KBM-7 (cell line): ENCODE data around the gene LTA4H.
"Not testable (repeated sequence)": the region's sequence is repeated elsewhere in the genome, so short reads cannot be mapped to it uniquely, and the experiment has no call there.

Experiments
- DNase-seq: peaks from one replicate; pipeline ENCODE4 v3.0.0-alpha.2; 2015
- in situ Hi-C: fragments of 300-500 bp; cut with MboI; formaldehyde crosslinking; loops from 2 replicates; pipeline ENCODE4 v1.14.3; 2020; ENCODE audit warnings: low sequenced_read_pairs, low pct_unique_long_range_greater_than_20kb, mixed read lengths

Gene LTA4H

GRCh38 chr12:96035283-96036236 lies at the start of gene LTA4H:
TSS of gene LTA4H (minus strand) at chr12:96035587. CDS start at chr12:96035519, 68 bp downstream.
- in situ Hi-C loops, result no loop called here
- DNase-seq, result peak; percentile 99

GRCh38 chr12:96084624-96085023 lies 49.2 kb upstream of the LTA4H start:
- no peak for DNase-seq
- in situ Hi-C loops, result no loop called here

DNA sequence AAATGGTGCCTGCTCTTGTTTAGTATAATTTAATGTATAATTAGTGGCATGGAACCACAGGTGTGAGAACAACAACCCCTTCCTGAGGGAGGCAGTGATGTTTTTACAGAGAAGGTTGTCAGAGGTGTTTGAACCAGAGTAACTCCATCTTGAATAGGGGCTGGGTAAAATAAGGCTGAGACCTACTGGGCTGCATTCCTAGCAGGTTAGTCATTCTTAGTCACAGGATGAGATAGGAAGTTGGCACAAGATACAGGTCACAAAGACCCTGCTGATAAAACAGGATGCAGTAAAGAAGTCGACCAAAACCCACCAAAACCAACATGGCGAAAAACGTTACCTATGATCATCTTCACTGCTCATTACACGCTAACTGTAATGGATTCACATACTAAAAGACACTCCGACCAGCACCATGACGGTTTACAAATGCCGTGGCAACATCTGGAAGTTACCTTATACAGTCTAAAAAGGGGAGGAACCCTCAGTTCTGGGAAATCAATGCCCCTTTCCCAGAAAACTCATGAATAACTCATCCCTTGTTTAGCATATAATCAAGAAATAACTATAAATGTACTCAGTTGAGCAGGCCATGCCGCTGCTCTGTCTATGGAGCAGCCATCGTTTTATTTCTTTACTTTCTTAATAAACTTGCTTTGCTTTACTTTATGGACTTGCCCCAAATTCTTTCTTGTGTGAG lies 47.8 kb upstream of the LTA4H start:
- in situ Hi-C loops, result no loop called here
- no peak for DNase-seq

DNA sequence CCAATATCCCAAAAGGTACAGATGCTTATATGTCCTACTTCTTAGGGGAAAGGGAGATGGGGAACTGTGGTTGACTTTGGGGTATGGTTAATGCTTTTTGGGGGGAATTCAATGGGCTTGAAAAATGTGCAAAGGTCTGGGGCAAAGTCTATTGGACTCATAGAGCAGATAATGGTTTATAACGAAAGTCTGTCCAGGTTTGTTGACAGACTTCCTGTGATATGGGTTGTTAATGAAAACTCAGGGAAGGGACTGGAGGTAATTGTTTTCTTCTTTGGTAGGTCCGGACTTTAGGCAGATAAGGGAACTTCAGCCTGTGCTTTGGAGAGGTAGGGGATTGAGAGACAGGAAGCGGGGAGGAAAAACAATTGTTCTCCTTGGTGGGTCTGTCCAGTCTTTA lies 46.2 kb upstream of the LTA4H start:
- in situ Hi-C loops, result no loop called here

DNA sequence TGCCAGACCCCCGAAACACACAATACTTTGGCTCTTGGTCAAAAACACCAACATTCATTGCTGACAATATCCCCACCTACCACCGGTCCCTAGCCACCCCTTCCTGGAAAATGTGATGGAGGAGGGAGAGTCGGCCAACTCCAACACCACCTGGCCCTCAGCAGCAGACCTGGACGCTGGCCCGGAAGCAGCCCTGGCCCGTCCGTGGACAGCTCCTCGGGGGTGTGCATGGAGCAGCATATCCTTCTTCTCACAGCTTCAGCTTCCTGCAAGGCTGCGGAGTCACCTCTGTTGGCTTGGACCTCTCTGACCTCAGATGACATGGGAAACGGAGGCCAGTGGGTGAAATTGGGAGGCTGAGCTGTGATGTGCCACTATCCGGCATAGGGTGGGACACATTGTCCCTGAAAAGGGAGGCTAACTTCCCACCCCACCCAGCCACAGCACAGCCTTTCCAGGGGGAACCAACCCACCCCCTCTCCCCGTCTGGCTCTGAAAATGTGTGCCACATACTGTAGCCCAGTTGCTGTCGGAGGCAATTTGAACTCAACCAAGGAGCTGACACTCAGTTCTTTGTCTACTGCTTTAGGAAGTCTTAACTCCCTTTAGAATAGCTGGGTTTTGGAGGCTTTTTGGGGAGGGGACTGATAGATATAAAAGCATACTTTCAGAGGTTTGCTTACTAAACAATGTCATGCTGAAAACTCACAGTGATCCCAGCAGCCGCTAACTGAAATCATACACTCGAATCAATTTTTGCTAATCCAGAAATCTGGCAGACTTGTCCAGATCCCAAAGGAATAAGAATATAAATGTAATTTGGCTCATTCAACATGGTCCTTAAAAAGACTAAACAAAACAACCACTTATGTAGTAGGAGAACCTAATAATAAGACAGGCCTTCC lies 43.1 kb upstream of the LTA4H start:
- in situ Hi-C loops, result no loop called here
- no peak for DNase-seq

More for the DNA sequence above, 46.2 kb upstream of the LTA4H start:
- DNase-seq, result no peak

- in situ Hi-C loops, result no loop called here
Measured at GRCh38 chr12:96077081-96077480, 41.7 kb upstream of the LTA4H start.

GRCh38 chr12:96075560-96075959 lies 40.2 kb upstream of the LTA4H start:
- in situ Hi-C loops, result no loop called here
- no peak for DNase-seq

More at GRCh38 chr12:96077081-96077480, 41.7 kb upstream of the LTA4H start:
- DNase-seq, result no peak

DNA sequence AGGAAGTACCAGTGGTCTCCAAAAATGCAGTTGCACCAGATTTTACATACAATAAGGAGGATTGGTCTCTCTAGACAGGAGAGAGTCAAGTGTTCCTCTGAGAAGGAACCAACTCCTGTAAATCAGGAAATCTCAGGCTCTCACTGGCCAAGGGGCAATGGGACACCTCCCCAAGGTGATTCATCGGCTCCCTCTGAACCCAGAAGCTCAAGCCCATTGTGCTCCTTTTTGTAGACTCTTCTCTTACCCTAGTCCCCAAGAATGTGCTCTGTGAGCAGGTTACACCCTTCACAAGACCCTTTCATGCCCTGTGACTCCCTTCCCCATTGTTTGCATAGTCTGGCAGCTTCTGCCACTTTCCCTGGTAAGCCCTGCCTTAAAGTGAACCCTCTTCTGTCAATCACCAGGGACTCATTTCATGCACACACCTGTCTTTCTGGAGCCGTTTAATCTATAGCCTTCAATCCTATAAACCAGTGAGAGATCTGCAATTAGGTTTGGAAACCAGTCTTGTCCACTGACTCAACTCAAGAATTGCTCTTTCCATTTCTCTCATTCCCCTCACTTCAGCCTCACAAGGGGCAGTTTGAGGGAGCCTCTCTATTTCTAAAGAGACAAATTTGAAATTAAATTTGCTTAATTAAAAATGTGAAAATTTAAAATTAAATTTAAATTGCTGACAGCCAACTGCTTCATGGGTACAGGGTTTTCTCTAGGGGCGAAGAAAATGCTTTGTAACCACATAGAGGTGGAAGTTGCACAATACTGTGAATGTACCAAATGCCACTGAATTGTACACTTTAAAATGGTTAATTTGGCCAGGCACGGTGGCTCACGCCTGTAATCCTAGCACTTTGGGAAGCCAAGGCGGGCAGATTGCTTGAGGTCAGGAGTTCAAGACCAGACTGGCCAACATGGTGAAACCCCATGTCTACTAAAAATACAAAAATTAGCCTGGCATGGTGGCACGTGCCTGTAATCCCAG lies 38.3 kb upstream of the LTA4H start:
- DNase-seq, result no peak
- in situ Hi-C loops, result loop anchor here (25.0 kb wide), 2 partner anchors 139 to 314 kb away; no protein-coding TSS in a partner anchor

GRCh38 chr12:96070670-96071279 lies 35.4 kb upstream of the LTA4H start:
- DNase-seq, result peak; percentile 35
- in situ Hi-C loops, result loop anchor here (25.0 kb wide), 2 partner anchors 142 to 317 kb away; no protein-coding TSS in a partner anchor

- in situ Hi-C loops, result loop anchor here (25.0 kb wide), 2 partner anchors 143 to 318 kb away; no protein-coding TSS in a partner anchor
- DNase-seq, result no peak
Measured at GRCh38 chr12:96069511-96070231, 34.3 kb upstream of the LTA4H start.

GRCh38 chr12:96068636-96069035 lies 33.2 kb upstream of the LTA4H start:
- in situ Hi-C loops, result loop anchor here (25.0 kb wide), 2 partner anchors 144 to 319 kb away; no protein-coding TSS in a partner anchor

DNA sequence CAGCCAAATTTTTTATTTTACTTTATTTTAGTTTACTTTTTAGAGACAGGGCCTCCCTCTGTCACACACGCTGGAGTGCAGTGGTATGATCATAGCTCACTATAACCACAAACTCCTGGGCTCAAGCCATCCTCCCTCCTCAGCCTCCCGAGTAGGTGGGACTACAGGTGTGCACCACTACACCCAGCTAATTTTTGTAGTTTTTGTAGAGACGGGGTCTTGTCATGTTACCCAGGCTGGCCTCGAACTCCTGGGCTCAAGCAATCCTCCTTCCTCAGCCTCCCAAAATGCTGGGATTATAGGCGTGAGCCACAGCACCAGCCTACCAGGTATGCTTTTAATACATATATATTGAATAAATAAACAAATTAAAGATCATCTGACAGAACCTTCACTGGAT lies 32.7 kb upstream of the LTA4H start:
- in situ Hi-C loops, result loop anchor here (25.0 kb wide), 2 partner anchors 144 to 319 kb away; no protein-coding TSS in a partner anchor
- DNase-seq, result no peak

More at GRCh38 chr12:96068636-96069035, 33.2 kb upstream of the LTA4H start:
- DNase-seq, result no peak

DNA sequence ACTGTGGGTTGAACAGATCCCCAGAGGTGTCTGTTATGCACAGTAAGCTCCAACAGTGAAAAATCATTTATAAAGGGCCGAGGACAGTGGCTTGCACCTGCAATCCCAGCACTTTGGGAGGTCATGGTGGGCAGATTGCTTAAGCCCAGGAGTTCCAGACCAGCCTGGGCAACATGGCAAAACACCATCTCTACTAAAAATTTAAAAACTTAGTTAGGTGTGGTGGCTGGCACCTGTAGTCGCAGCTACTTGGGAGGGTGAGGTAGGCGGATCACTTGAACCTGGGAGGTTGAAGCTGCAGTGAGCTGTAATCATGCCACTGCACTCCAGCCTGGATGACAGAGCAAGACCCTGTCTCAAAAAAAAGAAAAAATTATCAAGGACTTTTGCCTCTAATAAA lies 30.4 kb upstream of the LTA4H start:
- not testable (repeated sequence) for DNase-seq
- in situ Hi-C loops, result loop anchor here (25.0 kb wide), 2 partner anchors 147 to 322 kb away; no protein-coding TSS in a partner anchor

- in situ Hi-C loops, result loop anchor here (25.0 kb wide), 2 partner anchors 147 to 322 kb away; no protein-coding TSS in a partner anchor
Measured at GRCh38 chr12:96064966-96065365, 29.6 kb upstream of the LTA4H start.

GRCh38 chr12:96064271-96064670 lies 28.9 kb upstream of the LTA4H start:
- in situ Hi-C loops, result loop anchor here (25.0 kb wide), 2 partner anchors 148 to 323 kb away; no protein-coding TSS in a partner anchor
- peak; percentile 54 for DNase-seq

More at GRCh38 chr12:96064966-96065365, 29.6 kb upstream of the LTA4H start:
- DNase-seq, result no peak

DNA sequence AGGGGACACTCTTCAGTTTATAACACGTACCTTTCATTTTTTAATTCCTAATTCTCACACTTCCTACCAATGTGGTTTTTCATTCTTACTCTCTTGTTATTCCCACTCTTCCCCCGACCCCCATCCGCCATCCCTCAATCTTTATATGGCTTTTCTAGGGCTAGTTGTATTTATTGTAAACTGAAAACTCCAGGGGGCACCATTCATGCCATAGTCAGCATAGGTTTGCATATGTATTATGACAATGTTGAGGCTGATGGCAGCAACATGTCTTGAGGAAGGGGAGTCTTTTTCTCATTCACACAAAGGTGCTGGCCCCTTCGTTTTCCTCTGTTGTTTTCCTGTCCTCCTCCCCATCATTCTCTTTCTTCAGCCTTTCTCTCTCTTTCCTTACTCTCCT lies 27.7 kb upstream of the LTA4H start:
- in situ Hi-C loops, result loop anchor here (25.0 kb wide), 2 partner anchors 149 to 324 kb away; no protein-coding TSS in a partner anchor
- DNase-seq, result peak; percentile 43
